CD14-positive monocyte (primary cell): ENCODE data around the gene CGB2. TPM values are rescaled to one million over a fixed set of nuclear protein-coding genes. Genes with fewer than 3 reads are reported as not detected.
"Not testable (repeated sequence)": the region's sequence is repeated elsewhere in the genome, so short reads cannot be mapped to it uniquely, and the experiment has no call there.

Source experiments
- DNase-seq, 3 donors: peaks; one replicate each; pipeline ENCODE4 v3.0.0-alpha.2; 2011 to 2022
- H2AFZ ChIP-seq: 2 replicates; pipeline ENCODE4 v1.6.0; 2012; ENCODE audit warnings: mild to moderate bottlenecking, low read depth, low read length, inconsistent platforms; ENCODE audit not compliant: insufficient read depth, poor library complexity, severe bottlenecking
- H3K27ac ChIP-seq, 2 donors: 1 replicate in 1 of 2; 2 replicates in 1 of 2; pipeline ENCODE4 v1.5.1; 2012 to 2013; ENCODE audit warnings: low read length in 2 of 2, control low read depth in 1 of 2, inconsistent platforms in 1 of 2, low read depth in 1 of 2, mild to moderate bottlenecking in 1 of 2
- H3K27me3 ChIP-seq, 2 donors: one replicate each; pipeline versions ENCODE4 v1.6.0 to v1.6.1; 2011 to 2013; ENCODE audit warnings: low read length in 2 of 2; ENCODE audit not compliant: control insufficient read depth in 2 of 2, insufficient read depth in 2 of 2
- H3K36me3 ChIP-seq, 2 donors: replicated peaks in 1 of 2; 1 replicate in 1 of 2; 2 replicates in 1 of 2; pipeline versions ENCODE4 v1.5.1 to v1.6.1; 2012 to 2013; ENCODE audit warnings: low read length in 2 of 2, control low read depth in 1 of 2, inconsistent platforms in 1 of 2, mild to moderate bottlenecking in 1 of 2; ENCODE audit not compliant: insufficient read depth in 2 of 2, control insufficient read depth in 1 of 2
- H3K4me1 ChIP-seq, 2 donors: 1 replicate in 1 of 2; 2 replicates in 1 of 2; pipeline versions ENCODE4 v1.5.1 to v1.6.1; 2012 to 2013; ENCODE audit warnings: low read length in 2 of 2, control low read depth in 1 of 2, inconsistent platforms in 1 of 2, mild to moderate bottlenecking in 1 of 2, moderate library complexity in 1 of 2; ENCODE audit not compliant: insufficient read depth in 2 of 2, control insufficient read depth in 1 of 2
- H3K4me2 ChIP-seq: replicated peaks from 2 replicates; pipeline ENCODE3; 2012; ENCODE audit warnings: low read length, moderate library complexity, mild to moderate bottlenecking; ENCODE audit not compliant: poor library complexity, severe bottlenecking; ENCODE audit errors: extremely low read depth
- H3K4me3 ChIP-seq, 3 experiments: fragments of 200-600 bp in 1 of 3; sonication (generic) in 1 of 3; replicated peaks in 1 of 3; 1 replicate in 2 of 3; 2 replicates in 1 of 3; pipeline ENCODE4 v1.5.1; 2011 to 2013; ENCODE audit warnings: low read length in 3 of 3, mild to moderate bottlenecking in 3 of 3, control low read depth in 2 of 3, low read depth in 2 of 3, inconsistent platforms in 1 of 3, moderate library complexity in 1 of 3
- H3K79me2 ChIP-seq: 2 replicates; pipeline ENCODE4 v1.6.0; 2012; ENCODE audit warnings: mild to moderate bottlenecking, control low read depth, inconsistent platforms, low read length, moderate library complexity; ENCODE audit not compliant: insufficient read depth
- H3K9ac ChIP-seq: 2 replicates; pipeline ENCODE4 v1.6.0; 2017; ENCODE audit warnings: low read length, mild to moderate bottlenecking; ENCODE audit not compliant: insufficient read depth, poor library complexity, severe bottlenecking
- H3K9me3 ChIP-seq, 2 donors: replicated peaks in 1 of 2; 1 replicate in 1 of 2; 2 replicates in 1 of 2; pipeline versions ENCODE4 v1.5.1 to v1.6.1; 2012 to 2013; ENCODE audit warnings: low read length in 2 of 2, control low read depth in 1 of 2; ENCODE audit not compliant: control insufficient read depth in 1 of 2, insufficient read depth in 1 of 2
- H4K20me1 ChIP-seq: 2 replicates; pipeline ENCODE4 v1.6.0; 2012; ENCODE audit warnings: mild to moderate bottlenecking, low read length, control low read depth, moderate library complexity; ENCODE audit not compliant: insufficient read depth
- H3K27ac Mint-ChIP-seq, 7 donors: one replicate each; pipeline ENCODE4 v1.8.0; 2020; ENCODE audit warnings: mild to moderate bottlenecking in 7 of 7, mixed read lengths in 7 of 7, moderate library complexity in 6 of 7, inconsistent platforms in 2 of 7
- H3K27me3 Mint-ChIP-seq, 3 donors: one replicate each; pipeline ENCODE4 v1.8.0; 2021 to 2022; ENCODE audit warnings: low read depth in 3 of 3, mild to moderate bottlenecking in 3 of 3, mixed read lengths in 3 of 3, moderate library complexity in 3 of 3, inconsistent platforms in 1 of 3
- H3K36me3 Mint-ChIP-seq, 2 donors: one replicate each; pipeline ENCODE4 v1.8.0; 2020; ENCODE audit warnings: mixed read lengths in 2 of 2, inconsistent platforms in 1 of 2, mild to moderate bottlenecking in 1 of 2
- H3K4me1 Mint-ChIP-seq: one replicate; pipeline ENCODE4 v1.8.0; 2020; ENCODE audit warnings: mild to moderate bottlenecking, mixed read lengths
- H3K4me3 Mint-ChIP-seq, 2 donors: one replicate each; pipeline ENCODE4 v1.8.0; 2020; ENCODE audit warnings: mild to moderate bottlenecking in 2 of 2, mixed read lengths in 2 of 2, moderate library complexity in 1 of 2
- H3K9me3 Mint-ChIP-seq, 7 donors: one replicate each; pipeline ENCODE4 v1.8.0; 2020 to 2022; ENCODE audit warnings: mixed read lengths in 7 of 7, mild to moderate bottlenecking in 6 of 7, moderate library complexity in 6 of 7, inconsistent platforms in 2 of 7
- WGBS: methylation state at CpG from one replicate; pipeline ENCODE4 v1.1.5; 2013; ENCODE audit warnings: missing lambda C conversion rate; ENCODE audit not compliant: insufficient coverage; 5-methylcytosine and 5-hydroxymethylcytosine counted together
- intact Hi-C, 2 donors: fragments of 100-400 bp; cut with micrococcal nuclease; formaldehyde crosslinking; loops; one replicate each; pipeline versions ENCODE4 v1.15.0 to v1.15.1; 2023
- polyA minus RNA-seq: library from RNA; depleted of rRNA, polyadenylated mRNA; stranded (reverse); fragments of >200 nt; gene quantifications from 2 replicates; pipeline ENCODE4 v1.2.3, GENCODE V29; 2012
- polyA plus RNA-seq, 3 donors: library from polyadenylated mRNA; depleted of rRNA in 1 of 3; unstranded in 2 of 3; stranded (reverse) in 1 of 3; fragments of 300-500 nt in 2 of 3; fragments of >200 nt in 1 of 3; fragmentation: Illumina TruSeq in 2 of 3; gene quantifications; 1 replicate in 2 of 3; 2 replicates in 1 of 3; pipeline ENCODE4 v1.2.3, GENCODE V29; 2012 to 2021
- total RNA-seq, 12 experiments: library from RNA in 1 of 12; stranded (reverse) in 1 of 12; fragments of 120-200 nt in 1 of 12; gene quantifications; one replicate each; pipeline ENCODE4 v1.2.4 and lab custom pipeline; 2013 to 2026; ENCODE audit warnings: mixed read lengths in 6 of 12, inconsistent platforms in 1 of 12
- TF ChIP-seq, protein P1 (sequence below): fragments of 200-600 bp; IDR thresholded peaks from one replicate; pipeline ENCODE4 v1.8.0; 2022; ENCODE audit warnings: antibody characterized with exemption, mild to moderate bottlenecking

CGB2 gene
- total RNA-seq (2013), result not detected
- polyA plus RNA-seq (not detected), polyA minus RNA-seq (not detected in 2 replicates), total RNA-seq (lab: John Stamatoyannopoulos, UW) (0 to 0.15 (median 0) reads per million in 11 experiments)

DNA sequence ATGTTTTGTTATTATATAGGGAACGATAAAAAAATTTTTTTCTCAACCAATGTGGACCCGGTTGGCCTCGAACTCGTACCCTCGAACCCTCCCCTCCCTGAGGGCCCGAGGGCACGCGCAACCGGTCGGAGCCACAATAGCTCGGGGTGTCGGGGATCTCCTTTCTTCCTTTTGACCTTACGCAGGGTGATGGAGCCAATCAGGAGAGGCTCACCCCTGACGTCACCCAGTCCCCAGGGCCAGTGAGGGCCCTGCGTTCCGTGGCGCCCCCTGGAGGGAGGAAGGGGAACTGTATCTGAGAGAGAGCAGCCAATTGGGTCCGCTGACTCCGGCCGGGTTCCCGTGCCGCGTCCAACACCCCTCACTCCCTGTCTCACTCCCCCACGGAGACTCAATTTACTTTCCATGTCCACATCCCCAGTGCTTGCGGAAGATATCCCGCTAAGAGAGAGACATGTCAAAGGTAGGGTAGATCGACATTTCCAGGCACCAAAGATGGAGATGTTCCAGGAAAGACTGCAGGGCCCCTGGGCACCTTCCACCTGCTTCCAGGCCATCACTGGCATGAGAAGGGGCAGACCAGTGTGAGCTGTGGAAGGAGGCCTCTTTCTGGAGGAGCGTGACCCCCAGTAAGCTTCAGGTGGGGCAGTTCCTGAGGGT, at the start of gene CGB2:
CGB2 (plus strand) TSS at position 249 of the 660 bp plus-strand sequence; CDS start at position 455, 206 bp downstream.
- H3K4me3 ChIP-seq, H3K9ac ChIP-seq, H3K27me3 ChIP-seq, H3K79me2 ChIP-seq, H3K4me1 ChIP-seq, H3K36me3 ChIP-seq, H3K4me1 Mint-ChIP-seq, H4K20me1 ChIP-seq, intact Hi-C loops, H3K9me3 ChIP-seq, H2AFZ ChIP-seq, H3K27ac ChIP-seq, H3K4me2 ChIP-seq, H3K36me3 Mint-ChIP-seq: not testable (repeated sequence)
- DNase-seq, result peak in 1 of 3 donors; percentile 49
- H3K27ac Mint-ChIP-seq, result peak within 1 kb of the TSS in 1 of 7 donors; percentile 25
- TF ChIP-seq, protein P1, sequence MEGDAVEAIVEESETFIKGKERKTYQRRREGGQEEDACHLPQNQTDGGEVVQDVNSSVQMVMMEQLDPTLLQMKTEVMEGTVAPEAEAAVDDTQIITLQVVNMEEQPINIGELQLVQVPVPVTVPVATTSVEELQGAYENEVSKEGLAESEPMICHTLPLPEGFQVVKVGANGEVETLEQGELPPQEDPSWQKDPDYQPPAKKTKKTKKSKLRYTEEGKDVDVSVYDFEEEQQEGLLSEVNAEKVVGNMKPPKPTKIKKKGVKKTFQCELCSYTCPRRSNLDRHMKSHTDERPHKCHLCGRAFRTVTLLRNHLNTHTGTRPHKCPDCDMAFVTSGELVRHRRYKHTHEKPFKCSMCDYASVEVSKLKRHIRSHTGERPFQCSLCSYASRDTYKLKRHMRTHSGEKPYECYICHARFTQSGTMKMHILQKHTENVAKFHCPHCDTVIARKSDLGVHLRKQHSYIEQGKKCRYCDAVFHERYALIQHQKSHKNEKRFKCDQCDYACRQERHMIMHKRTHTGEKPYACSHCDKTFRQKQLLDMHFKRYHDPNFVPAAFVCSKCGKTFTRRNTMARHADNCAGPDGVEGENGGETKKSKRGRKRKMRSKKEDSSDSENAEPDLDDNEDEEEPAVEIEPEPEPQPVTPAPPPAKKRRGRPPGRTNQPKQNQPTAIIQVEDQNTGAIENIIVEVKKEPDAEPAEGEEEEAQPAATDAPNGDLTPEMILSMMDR, result peak; percentile 32
- H3K4me3 Mint-ChIP-seq, result peak within 1 kb of the TSS in 1 of 2 donors; percentile 69
- peaks cover 3 to 15% (median 11%) of the 10 kb centered on the region in 3 donors for H3K27me3 Mint-ChIP-seq
- H3K9me3 Mint-ChIP-seq, result peaks cover 0 to 14% (median 6%) of the 10 kb centered on the region in 7 donors
- 64% methylated on average over 4 of the region's 28 CpGs for WGBS

DNA sequence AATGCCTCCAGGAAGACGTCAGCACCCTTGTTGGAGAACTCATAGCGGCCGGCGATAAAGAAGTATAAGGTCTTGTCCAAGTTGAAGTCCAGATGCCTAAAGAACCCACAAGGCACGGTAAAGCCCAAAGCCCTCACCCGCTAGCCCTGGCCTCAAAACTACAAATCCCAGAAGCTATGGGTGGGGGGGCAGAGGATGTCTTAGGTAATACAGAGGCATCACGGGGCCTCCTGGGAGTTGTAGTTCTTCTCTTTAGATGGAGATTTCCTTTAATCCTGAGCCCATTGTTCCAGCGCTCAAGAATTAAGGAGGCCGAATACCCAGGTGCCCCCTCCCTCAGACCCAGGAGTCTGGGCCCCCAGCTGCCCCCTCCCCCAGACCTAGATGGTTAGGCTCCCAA, 49.4 kb upstream of the CGB2 start:
- H3K27ac ChIP-seq, result no peak overlapping the region
- peak overlapping the region in 2 of 7 donors; percentile 40 to 54 for H3K27ac Mint-ChIP-seq

More for the DNA sequence above, 49.4 kb upstream of the CGB2 start:
- intact Hi-C loops, result no loop called here
- Mint-ChIP-seq H3K4me3 (no peak overlapping the region), H3K36me3 (peaks cover 50 to 87% of the 10 kb centered on the region in 2 donors), H3K27me3 (peaks cover 0 to 3% (median 0%) of the 10 kb centered on the region in 3 donors), H3K9me3 (no peaks in the 10 kb centered on the region), H3K4me1 (no peaks in the 10 kb centered on the region)
- H3K4me1 ChIP-seq, result no peaks in the 10 kb centered on the region
- H3K36me3 ChIP-seq, result peaks cover 44 to 76% of the 10 kb centered on the region in 2 donors
- no peak overlapping the region for H3K4me2 ChIP-seq
- no peak overlapping the region for H3K9ac ChIP-seq
- WGBS, result 96% methylated on average over 6 of the region's 9 CpGs
- H2AFZ ChIP-seq, result no peak overlapping the region
- no peaks in the 10 kb centered on the region for H3K79me2 ChIP-seq
- H3K4me3 ChIP-seq, result no peak overlapping the region
- TF ChIP-seq, protein P1, result no peak
- no peaks in the 10 kb centered on the region for H3K27me3 ChIP-seq
- H3K9me3 ChIP-seq, result no peaks in the 10 kb centered on the region
- H4K20me1 ChIP-seq, result no peaks in the 10 kb centered on the region
- no peak for DNase-seq
